CD4-positive, alpha-beta T cell treated with Interleukin-17A for 1 hour (primary cell): ENCODE data around the gene KLF9.

ENCODE experiments used
- DNase-seq: peaks from one replicate; pipeline ENCODE4 v3.0.0-alpha.2; 2020

KLF9 gene

GRCh38 chr9:70352356-70352755 lies 62.1 kb downstream of the KLF9 start:
- no peak for DNase-seq

- DNase-seq = no peak
These were observed 67.4 kb downstream of the KLF9 start for GRCh38 chr9:70347046-70347445.

GRCh38 chr9:70340572-70340971 lies 73.9 kb downstream of the KLF9 start:
- peak; percentile 40 for DNase-seq
